Islet precursor cell (in vitro differentiated cells): ENCODE results near the gene CCDC106.

Experiments
- DNase-seq: peaks from one replicate; pipeline ENCODE4 v3.0.0-alpha.2; 2018

Gene CCDC106

GRCh38 chr19:55686311-55687050 is 38.5 kb downstream of the CCDC106 start:
- DNase-seq: no peak

GRCh38 chr19:55687281-55688201 is 39.5 kb downstream of the CCDC106 start:
- DNase-seq: no peak

GRCh38 chr19:55688422-55689218 is 40.6 kb downstream of the CCDC106 start:
- no peak for DNase-seq

- no peak for DNase-seq
Measured at GRCh38 chr19:55689411-55690108, 41.5 kb downstream of the CCDC106 start.

- DNase-seq: no peak
Measured at GRCh38 chr19:55690109-55690768, 42.2 kb downstream of the CCDC106 start.

- no peak for DNase-seq
Measured at GRCh38 chr19:55690769-55691545, 42.9 kb downstream of the CCDC106 start.

GRCh38 chr19:55691561-55692481 is 43.8 kb downstream of the CCDC106 start:
- DNase-seq: no peak

GRCh38 chr19:55692681-55693081 is 44.7 kb downstream of the CCDC106 start:
- no peak for DNase-seq

GRCh38 chr19:55693336-55693974 is 45.4 kb downstream of the CCDC106 start:
- no peak for DNase-seq

GRCh38 chr19:55694241-55694655 is 46.2 kb downstream of the CCDC106 start:
- no peak for DNase-seq

- DNase-seq: no peak
Measured at GRCh38 chr19:55694656-55695491, 46.9 kb downstream of the CCDC106 start.

- DNase-seq: no peak
Measured at GRCh38 chr19:55695511-55696290, 47.7 kb downstream of the CCDC106 start.

- no peak for DNase-seq
Measured at GRCh38 chr19:55696301-55697068, 48.5 kb downstream of the CCDC106 start.

GRCh38 chr19:55697069-55697440 is 49.0 kb downstream of the CCDC106 start:
- no peak for DNase-seq

GRCh38 chr19:55697698-55698097 is 49.7 kb downstream of the CCDC106 start:
- no peak for DNase-seq

- no peak for DNase-seq
Measured at GRCh38 chr19:55698256-55698655, 50.2 kb downstream of the CCDC106 start.

GRCh38 chr19:55699221-55699620 is 51.2 kb downstream of the CCDC106 start:
- DNase-seq: no peak
